K562 (cell line): Measurements from ENCODE around the gene SP2. TPM values are rescaled to one million over a fixed set of nuclear protein-coding genes. Genes with fewer than 3 reads are reported as not detected.
A peak's percentile ranks its signal among the peaks of the same experiment; 100 is the strongest.

Experiments
- CBFA2T3 ChIP-seq: fragments of 450-650 bp; IDR thresholded peaks from 2 replicates; pipeline ENCODE4 v1.6.1; 2017
- CBX3 ChIP-seq, 2 experiments: IDR thresholded peaks; 1 replicate in 1 of 2; 2 replicates in 1 of 2; pipeline ENCODE4 v1.6.1; 2012; ENCODE audit warnings: inconsistent platforms in 2 of 2, low read length in 2 of 2, borderline replicate concordance in 1 of 2, control low read depth in 1 of 2
- CC2D1A ChIP-seq: fragments of 450-650 bp; IDR thresholded peaks from 2 replicates; pipeline ENCODE4 v1.6.1; 2017; ENCODE audit warnings: mild to moderate bottlenecking
- CEBPZ ChIP-seq: fragments of 150-350 bp; IDR thresholded peaks from 2 replicates; pipeline ENCODE4 v1.6.1; 2014; ENCODE audit warnings: low read depth, mild to moderate bottlenecking, low read length, borderline replicate concordance
- ETV1 ChIP-seq: fragments of 450-650 bp; conservative IDR thresholded peaks from 2 replicates; pipeline ENCODE4 v1.6.1; 2016; ENCODE audit warnings: missing genetic modification characterization, control low read depth, low read depth, missing compliant biosample characterization
- FOXJ2 ChIP-seq: fragments of 200-800 bp; sonication (Bioruptor generic); IDR thresholded peaks from 2 replicates; pipeline ENCODE4 v1.6.1; 2016; ENCODE audit warnings: missing genetic modification characterization, missing compliant biosample characterization
- FOXK2 ChIP-seq, 2 experiments: fragments of 450-650 bp; IDR thresholded peaks in 1 of 2; conservative IDR thresholded peaks in 1 of 2; 2 replicates each; pipeline ENCODE4 v1.6.1; 2016; ENCODE audit warnings: low read depth in 2 of 2, mild to moderate bottlenecking in 1 of 2
- HDAC1 ChIP-seq, 2 experiments: fragments of 450-650 bp; IDR thresholded peaks; 2 replicates each; pipeline ENCODE4 v1.6.1; 2016 to 2017; ENCODE audit warnings: inconsistent platforms in 1 of 2, mild to moderate bottlenecking in 1 of 2, moderate library complexity in 1 of 2
- MEIS2 ChIP-seq: fragments of 450-650 bp; IDR thresholded peaks from 2 replicates; pipeline ENCODE4 v1.6.1; 2014; ENCODE audit warnings: mild to moderate bottlenecking; ENCODE audit not compliant: partially characterized antibody
- MXI1 ChIP-seq: IDR thresholded peaks from 2 replicates; pipeline ENCODE4 v1.6.1; 2011; ENCODE audit warnings: low read depth, mild to moderate bottlenecking, improper control_type of control experiment, low read length
- NR0B1 ChIP-seq: fragments of 450-650 bp; IDR thresholded peaks from one replicate; pipeline ENCODE4 v1.6.1; 2018; ENCODE audit warnings: mild to moderate bottlenecking, moderate library complexity; ENCODE audit not compliant: partially characterized antibody
- RAD51 ChIP-seq: fragments of 450-650 bp; IDR thresholded peaks from 2 replicates; pipeline ENCODE4 v1.7.1; 2016; ENCODE audit warnings: low read depth, mild to moderate bottlenecking, borderline replicate concordance
- SNIP1 ChIP-seq: fragments of 450-650 bp; IDR thresholded peaks from 2 replicates; pipeline ENCODE4 v1.7.1; 2017; ENCODE audit warnings: low read depth, mild to moderate bottlenecking
- SRSF3 ChIP-seq: fragments of 200-400 bp; formaldehyde crosslinking; IDR thresholded peaks from 2 replicates; pipeline ENCODE4 v1.6.1; 2016; ENCODE audit warnings: mild to moderate bottlenecking, low read length, moderate library complexity; ENCODE audit not compliant: insufficient read depth
- TRIM24 ChIP-seq, 2 experiments: fragments of 450-650 bp; IDR thresholded peaks; 2 replicates each; pipeline ENCODE4 v1.6.1; 2016
- XRCC5 ChIP-seq: fragments of 200-400 bp; formaldehyde crosslinking; IDR thresholded peaks from 2 replicates; pipeline ENCODE4 v1.6.1; 2017; ENCODE audit warnings: low read depth, mild to moderate bottlenecking, low read length
- ZHX1 ChIP-seq: fragments of 150-350 bp; conservative IDR thresholded peaks from 2 replicates; pipeline ENCODE4 v1.6.1; 2014; ENCODE audit warnings: low read length
- ZNF436 ChIP-seq: fragments of 250-450, 450-650 bp; sonication (Bioruptor Pico); formaldehyde crosslinking; IDR thresholded peaks from 2 replicates; pipeline ENCODE4 v1.7.0; 2020; ENCODE audit warnings: mild to moderate bottlenecking
- ZNF57 ChIP-seq: fragments of 450-650 bp; formaldehyde crosslinking; IDR thresholded peaks from 2 replicates; pipeline ENCODE4 v1.4.0; 2020; ENCODE audit warnings: mild to moderate bottlenecking, moderate library complexity
- ZNF766 ChIP-seq: fragments of 200-800 bp; sonication (Bioruptor generic); conservative IDR thresholded peaks from 2 replicates; pipeline ENCODE4 v1.6.1; 2016; ENCODE audit warnings: missing genetic modification characterization, missing compliant biosample characterization
- polyA plus RNA-seq, 8 experiments: library from polyadenylated mRNA; depleted of rRNA in 4 of 8; stranded (reverse) in 5 of 8; unstranded in 3 of 8; fragments of >200 nt; fragmentation: Nextera tagmentation in 2 of 8; fragmentation: Illumina TruSeq in 1 of 8; extraction: Ambion mirVana in 2 of 8; extraction: Trizol in 1 of 8; gene quantifications; 2 replicates each; pipeline versions ENCODE4 v1.2.1 to v1.2.3, GENCODE V29; 2011 to 2014; ENCODE audit warnings: inconsistent platforms in 1 of 8, missing spikeins in 1 of 8
- total RNA-seq, 7 experiments: library from RNA; depleted of rRNA in 6 of 7; stranded (reverse); fragments of >200 nt in 6 of 7; fragmentation: Illumina TruSeq in 2 of 7; extraction: Trizol in 2 of 7; gene quantifications; 2 replicates each; pipeline versions ENCODE4 v1.2.1 to v1.2.3, GENCODE V29; 2011 to 2021; ENCODE audit warnings: low replicate concordance in 1 of 7

SP2 gene
- total and polyA plus RNA-seq, 9 of the 15 experiments (the other 6 are each of a cell fraction or from before 2014, with no cell fraction given), result 0.77 to 22.3 (median 2.3) TPM

GRCh38 chr17:47877368-47878034, 18.5 kb upstream of the SP2 start (continued):
- TF ChIP-seq ZHX1, result no peak
- no peak; the same call in 1 of the 2 replicates for TF ChIP-seq RAD51
- no peak for TF ChIP-seq MXI1
- peak; percentile 58 to 79; a peak in 3 of 4 replicates for TF ChIP-seq TRIM24 (IDR thresholded peaks at IDR 0.05)
- TF ChIP-seq SNIP1, result no peak
- 0 out of 2 replicates have a peak, but pooled peaks have one; percentile 60 for TF ChIP-seq ZNF57 (CRISPR knock-in tag)
- TF ChIP-seq FOXK2 (conservative IDR thresholded peaks at IDR 0.05 in 1 of 2, IDR thresholded peaks at IDR 0.05 in 1 of 2; ENCODE audit: low read depth in 2 of 2), result peak; percentile 86 to 92
- no peak for TF ChIP-seq CEBPZ
- TF ChIP-seq ETV1 (tag), result peak; percentile 99
- TF ChIP-seq XRCC5, result no peak
- TF ChIP-seq HDAC1 (IDR thresholded peaks at IDR 0.05), result peak in 1 of 2 experiments; percentile 73; a peak in 2 of 4 replicates
- TF ChIP-seq FOXJ2 (tag), result no peak
- TF ChIP-seq MEIS2, result peak; percentile 100
- peak; percentile 96 for TF ChIP-seq ZNF766
- peak; percentile 93 for TF ChIP-seq CBFA2T3
- no peak for TF ChIP-seq CC2D1A
- TF ChIP-seq NR0B1, result no peak
- no peak for TF ChIP-seq SRSF3
- no peak; the same call in 1 of the 2 replicates for TF ChIP-seq ZNF436 (CRISPR knock-in tag)
- peak in 1 of 2 experiments; percentile 26; a peak in 1 of 3 replicates for TF ChIP-seq CBX3 (IDR thresholded peaks at IDR 0.05; ENCODE audit: borderline replicate concordance in 1 of 2, low read length in 2 of 2)
